HepG2 (cell line): ENCODE results near the gene IER2. TPM values are rescaled to one million over a fixed set of nuclear protein-coding genes. Genes with fewer than 3 reads are reported as not detected.

ENCODE experiments used
- HDAC2 ChIP-seq: sonication (generic); formaldehyde crosslinking; IDR thresholded peaks from 2 replicates; pipeline ENCODE4 v1.4.0; 2020; ENCODE audit warnings: missing genetic modification reagents
- JDP2 ChIP-seq: sonication (generic); formaldehyde crosslinking; IDR thresholded peaks from 2 replicates; pipeline ENCODE4 v1.8.1; 2022; ENCODE audit warnings: missing genetic modification reagents, borderline replicate concordance
- MEIS1 ChIP-seq: sonication (generic); formaldehyde crosslinking; IDR thresholded peaks from 2 replicates; pipeline ENCODE4 v1.9.0; 2021; ENCODE audit warnings: mild to moderate bottlenecking, missing genetic modification reagents, moderate library complexity, borderline replicate concordance
- ZGPAT ChIP-seq: IDR thresholded peaks from 2 replicates; pipeline ENCODE4 v1.6.1; 2016; ENCODE audit warnings: mild to moderate bottlenecking
- ZNF329 ChIP-seq: sonication (generic); formaldehyde crosslinking; IDR thresholded peaks from 2 replicates; pipeline ENCODE4 v1.9.0; 2021; ENCODE audit warnings: low read depth, mild to moderate bottlenecking, missing genetic modification reagents
- ZNF331 ChIP-seq: sonication (generic); formaldehyde crosslinking; IDR thresholded peaks from 2 replicates; pipeline ENCODE4 v1.4.0; 2020; ENCODE audit warnings: missing genetic modification reagents
- ZSCAN25 ChIP-seq: sonication (generic); formaldehyde crosslinking; IDR thresholded peaks from 2 replicates; pipeline ENCODE4 v1.8.0; 2022; ENCODE audit warnings: mild to moderate bottlenecking, missing genetic modification reagents
- polyA plus RNA-seq, 8 experiments: library from polyadenylated mRNA; depleted of rRNA in 3 of 8; stranded (reverse) in 7 of 8; unstranded in 1 of 8; fragments of >200 nt; fragmentation: Illumina TruSeq in 4 of 8; extraction: Trizol in 4 of 8; gene quantifications; 2 replicates each; pipeline versions ENCODE4 v1.2.1 to v1.2.3, GENCODE V29; 2011 to 2016; ENCODE audit warnings: low read depth in 4 of 8, missing spikeins in 1 of 8, mixed read lengths in 1 of 8; ENCODE audit not compliant: insufficient read depth in 1 of 8
- total RNA-seq, 5 experiments: library from RNA; depleted of rRNA; stranded (reverse); fragments of >200 nt; fragmentation: Illumina TruSeq; extraction: Trizol; gene quantifications; 2 replicates each; pipeline ENCODE4 v1.2.3, GENCODE V29; 2016; ENCODE audit warnings: low read depth in 1 of 5
- TF ChIP-seq, protein P1 (sequence below): sonication (generic); formaldehyde crosslinking; IDR thresholded peaks from 2 replicates; pipeline ENCODE4 v1.4.0; 2020; ENCODE audit warnings: missing genetic modification reagents

IER2 gene
- total and polyA plus RNA-seq, 2 of the 13 experiments (the other 11 are each of a cell fraction or from before 2014, with no cell fraction given) = 10.1 to 14.3 TPM

DNA sequence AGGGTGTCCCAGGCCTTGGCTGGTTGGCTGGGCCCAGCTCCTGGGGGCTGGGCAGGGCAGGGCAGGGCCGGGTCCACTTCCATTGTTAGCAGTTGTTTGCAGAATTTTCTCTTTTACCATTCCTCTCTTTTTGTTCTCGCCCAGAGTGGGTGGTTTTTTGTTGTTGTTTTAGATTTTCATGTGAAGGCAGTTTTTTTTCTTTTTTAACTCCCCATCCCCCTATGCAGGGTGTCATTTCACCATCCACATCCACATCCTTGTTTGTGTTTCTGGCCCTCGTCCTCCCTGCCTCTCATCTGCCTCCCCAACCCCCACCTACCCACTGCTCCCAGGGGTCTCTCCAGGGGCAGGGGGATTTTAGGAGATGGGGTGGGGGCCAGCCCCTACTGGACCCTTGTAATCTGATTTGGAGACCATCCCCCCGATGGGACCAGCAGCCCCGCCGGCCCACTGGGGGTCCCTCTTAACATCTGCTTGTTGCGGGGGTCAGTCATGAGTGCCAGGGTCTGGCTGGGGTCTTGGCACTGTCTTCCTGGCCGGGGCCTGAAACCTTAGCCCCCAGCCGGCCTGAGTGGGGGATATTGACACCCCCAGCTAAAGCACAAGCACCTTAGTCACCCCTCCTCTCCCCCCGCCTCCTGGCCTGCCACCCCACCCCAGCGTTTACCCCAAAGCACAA, 10.4 kb upstream of the IER2 start (continued):
- TF ChIP-seq ZGPAT (CRISPR knock-in tag) (no peak), ZNF329 (CRISPR knock-in tag) (no peak), JDP2 (CRISPR knock-in tag) (no peak), MEIS1 (no peak), ZSCAN25 (no peak), ZNF331 (CRISPR knock-in tag) (no peak), HDAC2 (CRISPR knock-in tag) (no peak)
- TF ChIP-seq, protein P1, sequence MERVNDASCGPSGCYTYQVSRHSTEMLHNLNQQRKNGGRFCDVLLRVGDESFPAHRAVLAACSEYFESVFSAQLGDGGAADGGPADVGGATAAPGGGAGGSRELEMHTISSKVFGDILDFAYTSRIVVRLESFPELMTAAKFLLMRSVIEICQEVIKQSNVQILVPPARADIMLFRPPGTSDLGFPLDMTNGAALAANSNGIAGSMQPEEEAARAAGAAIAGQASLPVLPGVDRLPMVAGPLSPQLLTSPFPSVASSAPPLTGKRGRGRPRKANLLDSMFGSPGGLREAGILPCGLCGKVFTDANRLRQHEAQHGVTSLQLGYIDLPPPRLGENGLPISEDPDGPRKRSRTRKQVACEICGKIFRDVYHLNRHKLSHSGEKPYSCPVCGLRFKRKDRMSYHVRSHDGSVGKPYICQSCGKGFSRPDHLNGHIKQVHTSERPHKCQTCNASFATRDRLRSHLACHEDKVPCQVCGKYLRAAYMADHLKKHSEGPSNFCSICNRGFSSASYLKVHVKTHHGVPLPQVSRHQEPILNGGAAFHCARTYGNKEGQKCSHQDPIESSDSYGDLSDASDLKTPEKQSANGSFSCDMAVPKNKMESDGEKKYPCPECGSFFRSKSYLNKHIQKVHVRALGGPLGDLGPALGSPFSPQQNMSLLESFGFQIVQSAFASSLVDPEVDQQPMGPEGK = no peak
